CD4-positive, alpha-beta T cell treated with Interleukin-12 subunit alpha and Interleukin-12 subunit beta, for 1 hour (primary cell): Measurements from ENCODE around the gene ZPR1.
A peak's percentile ranks its signal among the peaks of the same experiment; 100 is the strongest.

Source experiments
- DNase-seq: peaks from one replicate; pipeline ENCODE4 v3.0.0-alpha.2; 2020

Gene ZPR1

GRCh38 chr11:116742104-116742503 lies 45.7 kb downstream of the ZPR1 start:
- DNase-seq: no peak

GRCh38 chr11:116740741-116741140 lies 47.1 kb downstream of the ZPR1 start:
- no peak for DNase-seq

- no peak for DNase-seq
Measured at GRCh38 chr11:116738975-116739374, 48.8 kb downstream of the ZPR1 start.

- DNase-seq: no peak
Measured at GRCh38 chr11:116736763-116737162, 51.1 kb downstream of the ZPR1 start.

GRCh38 chr11:116733969-116734508 lies 53.8 kb downstream of the ZPR1 start:
- no peak for DNase-seq

- DNase-seq: no peak
Measured at GRCh38 chr11:116733043-116733755, 54.6 kb downstream of the ZPR1 start.

- peak; percentile 60 for DNase-seq
Measured at GRCh38 chr11:116732271-116733042, 55.4 kb downstream of the ZPR1 start.

GRCh38 chr11:116731821-116732220 lies 56.0 kb downstream of the ZPR1 start:
- no peak for DNase-seq

- no peak for DNase-seq
Measured at GRCh38 chr11:116731097-116731761, 56.6 kb downstream of the ZPR1 start.

GRCh38 chr11:116730601-116731000 lies 57.2 kb downstream of the ZPR1 start:
- DNase-seq: no peak

- no peak for DNase-seq
Measured at GRCh38 chr11:116730241-116730561, 57.6 kb downstream of the ZPR1 start.

GRCh38 chr11:116729501-116730240 lies 58.2 kb downstream of the ZPR1 start:
- DNase-seq: no peak

- no peak for DNase-seq
Measured at GRCh38 chr11:116727990-116728389, 59.8 kb downstream of the ZPR1 start.

- no peak for DNase-seq
Measured at GRCh38 chr11:116725434-116726221, 62.2 kb downstream of the ZPR1 start.

- no peak for DNase-seq
Measured at GRCh38 chr11:116724813-116725212, 63.0 kb downstream of the ZPR1 start.
